Stimulated activated naive CD8-positive, alpha-beta T cell treated with anti-CD3 and anti-CD28 coated beads, Interleukin-15, amount 100 ng/mL, for 72 hours (primary cell): Measurements from ENCODE around the gene GPATCH4.
A peak's percentile ranks its signal among the peaks of the same experiment; 100 is the strongest.
"Not testable (repeated sequence)": the region's sequence is repeated elsewhere in the genome, so short reads cannot be mapped to it uniquely, and the experiment has no call there.

ENCODE experiments used
- ATAC-seq: fragments of 150-1000 bp; cut with Tn5 transposase; 2 replicates; pipeline ENCODE4 v1.10.0; 2021; ENCODE audit warnings: mild to moderate bottlenecking, moderate library complexity
- DNase-seq, 2 donors: peaks; one replicate each; pipeline ENCODE4 v3.0.0; 2021 to 2022
- H3K27ac Mint-ChIP-seq, 2 donors: one replicate each; pipeline ENCODE4 v1.8.0; 2022; ENCODE audit warnings: mild to moderate bottlenecking in 2 of 2, mixed read lengths in 2 of 2, moderate library complexity in 2 of 2
- H3K27me3 Mint-ChIP-seq: one replicate; pipeline ENCODE4 v1.8.0; 2022; ENCODE audit warnings: mixed read lengths
- H3K4me1 Mint-ChIP-seq: one replicate; pipeline ENCODE4 v1.8.0; 2022; ENCODE audit warnings: mild to moderate bottlenecking, mixed read lengths
- H3K4me3 Mint-ChIP-seq, 2 donors: one replicate each; pipeline ENCODE4 v1.8.0; 2022; ENCODE audit warnings: mild to moderate bottlenecking in 2 of 2, mixed read lengths in 2 of 2, moderate library complexity in 1 of 2
- H3K9me3 Mint-ChIP-seq, 2 donors: one replicate each; pipeline ENCODE4 v1.8.0; 2022; ENCODE audit warnings: mixed read lengths in 2 of 2

GPATCH4 gene

DNA sequence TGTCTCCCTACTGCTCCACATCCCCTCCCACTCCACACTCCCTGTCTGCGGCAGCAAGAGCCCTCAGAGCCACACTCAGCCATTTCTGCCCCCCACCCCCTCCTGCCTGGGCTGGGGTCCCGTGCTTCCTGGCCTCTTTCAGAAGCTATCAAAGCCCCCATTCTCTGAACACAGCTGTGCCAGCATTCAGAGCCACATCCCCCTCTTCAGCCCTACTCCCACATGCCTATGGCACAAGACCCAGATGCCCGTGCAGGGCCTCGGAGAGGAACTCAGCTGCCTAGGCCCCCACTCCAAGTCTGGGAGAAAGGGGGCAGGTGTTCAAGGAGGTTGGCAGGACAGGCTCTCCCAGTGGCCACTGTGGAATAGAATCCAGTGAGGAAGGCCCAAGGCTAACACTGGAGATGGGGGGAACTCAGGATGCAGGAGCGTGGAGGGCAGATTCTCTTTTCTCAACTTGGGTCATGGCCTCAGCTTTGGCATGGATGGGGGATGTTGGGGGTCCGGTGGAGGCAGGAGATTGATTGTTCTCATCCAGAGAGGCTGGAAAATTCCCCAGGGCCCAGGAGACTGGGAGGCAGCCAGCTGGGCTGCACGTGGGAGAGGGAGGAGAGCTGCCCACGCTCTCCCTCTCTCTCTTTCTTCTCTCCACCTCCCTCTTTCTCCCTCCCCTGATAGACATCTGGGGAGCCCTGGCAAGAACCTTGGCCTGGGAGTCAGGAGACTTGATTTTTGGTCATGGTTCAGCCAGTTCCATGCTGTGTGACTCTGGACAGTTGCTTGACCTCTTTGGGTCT lies 37.1 kb upstream of the GPATCH4 start:
- Mint-ChIP-seq H3K27ac (no peak overlapping the region), H3K4me1 (peaks cover 24% of the 10 kb centered on the region), H3K4me3 (no peak overlapping the region), H3K9me3 (no peaks in the 10 kb centered on the region), H3K27me3 (peaks cover 77% of the 10 kb centered on the region)
- ATAC-seq (no peak), DNase-seq (no peak)

DNA sequence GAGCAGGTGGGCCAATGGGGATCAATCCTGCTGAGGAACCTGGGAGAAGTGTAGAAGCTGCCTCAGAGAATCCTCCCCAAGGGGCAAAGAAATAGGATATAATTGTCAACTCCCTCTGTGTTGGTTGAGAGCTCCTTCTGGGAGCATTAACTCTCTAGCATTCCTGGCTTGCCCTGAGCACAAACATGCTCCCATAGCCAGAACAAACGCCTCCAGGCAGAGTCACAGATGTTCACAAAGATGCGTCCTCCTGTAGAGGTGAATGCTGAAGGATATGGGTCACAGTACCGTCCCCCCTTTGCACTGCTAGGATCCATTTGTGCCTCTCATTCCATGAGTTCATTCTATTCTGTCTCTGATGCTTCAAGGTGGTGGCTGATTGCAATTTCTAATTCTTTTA lies 31.1 kb upstream of the GPATCH4 start:
- Mint-ChIP-seq H3K27ac (no peak overlapping the region), H3K4me3 (no peak overlapping the region), H3K27me3 (peaks cover 61% of the 10 kb centered on the region), H3K9me3 (no peaks in the 10 kb centered on the region), H3K4me1 (no peaks in the 10 kb centered on the region)
- DNase-seq (no peak), ATAC-seq (no peak)

DNA sequence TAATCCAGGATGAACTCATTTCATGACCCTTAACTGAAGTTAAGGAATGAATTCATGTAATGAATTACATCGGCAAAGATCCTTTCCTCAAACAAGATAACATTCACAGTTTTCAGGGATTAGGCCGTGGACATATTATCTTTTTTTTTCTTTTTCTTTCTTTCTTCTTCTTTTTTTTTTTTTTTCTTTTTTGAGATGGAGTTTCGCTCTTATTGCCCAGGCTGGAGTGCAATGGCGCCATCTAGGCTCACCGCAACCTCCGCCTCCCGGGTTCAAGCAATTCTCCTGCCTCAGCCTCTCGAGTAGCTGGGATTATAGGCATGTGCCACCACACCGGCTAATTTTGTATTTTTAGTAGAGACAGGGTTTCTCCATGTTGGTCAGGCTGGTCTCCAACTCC lies 29.9 kb upstream of the GPATCH4 start:
- H3K27me3 Mint-ChIP-seq, result peaks cover 58% of the 10 kb centered on the region
- H3K9me3 Mint-ChIP-seq, ATAC-seq, DNase-seq, H3K27ac Mint-ChIP-seq, H3K4me1 Mint-ChIP-seq, H3K4me3 Mint-ChIP-seq: not testable (repeated sequence)

DNA sequence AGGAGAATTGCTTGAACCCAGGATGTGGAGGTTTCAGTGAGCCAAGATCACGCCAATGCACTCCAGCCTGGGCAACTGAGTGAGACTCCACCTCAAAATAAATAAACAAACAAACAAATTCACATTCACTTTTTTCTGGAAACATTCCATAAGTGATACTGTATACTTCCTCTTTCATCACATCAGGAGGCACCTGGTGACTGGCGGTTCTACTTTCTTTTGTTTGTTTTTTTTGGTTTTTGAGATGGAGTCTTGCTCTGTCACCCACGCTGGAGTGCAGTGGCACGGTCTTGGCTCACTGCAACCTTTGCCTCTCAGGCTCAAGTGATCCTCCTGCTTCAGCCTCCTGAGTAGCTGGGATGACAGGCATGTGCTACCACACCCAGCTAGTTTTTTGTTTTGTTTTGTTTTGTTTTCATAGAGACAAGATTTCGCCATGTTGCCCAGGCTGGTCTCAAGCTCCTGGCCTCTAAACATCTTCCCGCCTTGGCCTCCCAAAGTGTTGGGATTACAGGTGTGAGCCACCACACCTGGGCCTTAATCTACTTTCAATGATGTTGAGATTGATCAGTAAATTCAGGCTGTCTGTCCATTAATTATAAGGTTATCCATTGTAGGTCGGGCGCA lies 28.7 kb upstream of the GPATCH4 start:
- H3K27me3 Mint-ChIP-seq, result peaks cover 62% of the 10 kb centered on the region
- H3K4me1 Mint-ChIP-seq, result peaks cover 11% of the 10 kb centered on the region
- no peak for DNase-seq
- H3K9me3 Mint-ChIP-seq, result no peaks in the 10 kb centered on the region
- ATAC-seq, result no peak
- no peak overlapping the region for H3K27ac Mint-ChIP-seq
- no peak overlapping the region for H3K4me3 Mint-ChIP-seq

DNA sequence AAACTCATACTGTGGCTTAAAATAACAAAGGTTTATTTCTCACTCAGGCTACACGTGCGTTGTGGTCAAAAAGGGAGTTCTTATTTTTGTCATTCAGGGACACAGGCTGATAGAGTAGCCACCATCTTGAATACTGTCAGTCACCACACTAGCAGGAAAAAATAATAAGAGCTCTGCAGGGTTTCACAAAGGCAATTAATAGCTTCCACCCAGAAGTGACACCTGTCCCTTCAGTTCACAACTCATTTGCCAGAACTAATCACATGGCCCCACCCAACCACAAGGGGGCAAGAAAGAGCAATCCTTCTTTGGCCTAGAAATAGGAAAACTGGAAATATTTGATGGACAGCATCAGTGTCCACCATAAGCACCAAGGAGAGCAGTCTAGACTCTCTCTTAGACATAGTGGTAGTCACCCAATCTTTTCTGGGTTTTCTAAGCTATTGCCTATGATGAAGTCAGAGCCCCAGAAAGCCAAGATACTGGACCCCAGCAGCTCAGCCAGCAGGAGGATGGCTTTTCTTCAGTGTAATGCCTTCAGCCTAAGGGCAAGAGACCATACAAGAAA lies 26.1 kb upstream of the GPATCH4 start:
- ATAC-seq, result no peak
- H3K4me1 Mint-ChIP-seq, result peaks cover 18% of the 10 kb centered on the region
- peaks cover 79% of the 10 kb centered on the region for H3K27me3 Mint-ChIP-seq
- no peak overlapping the region for H3K4me3 Mint-ChIP-seq
- no peak overlapping the region for H3K27ac Mint-ChIP-seq
- no peak for DNase-seq
- no peaks in the 10 kb centered on the region for H3K9me3 Mint-ChIP-seq

DNA sequence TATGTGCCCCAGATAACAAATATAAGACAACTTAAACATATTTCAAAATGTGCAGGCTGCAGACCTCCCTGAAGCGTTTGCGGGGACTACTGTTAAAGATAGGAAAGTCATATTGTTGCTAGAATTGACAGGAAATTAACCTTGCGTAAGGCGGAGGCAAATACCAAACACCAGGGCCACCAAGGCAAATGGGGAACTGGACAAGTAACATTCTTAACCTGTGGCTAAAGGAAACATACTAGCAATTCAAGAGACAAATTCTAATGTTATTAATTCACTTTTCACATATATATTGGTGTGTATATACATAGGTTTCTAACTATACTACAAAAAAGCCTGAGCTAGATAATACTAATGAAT lies 24.8 kb upstream of the GPATCH4 start:
- peaks cover 79% of the 10 kb centered on the region for H3K27me3 Mint-ChIP-seq
- DNase-seq (no peak), ATAC-seq (no peak)
- no peak overlapping the region for H3K4me3 Mint-ChIP-seq
- H3K9me3 Mint-ChIP-seq, result no peaks in the 10 kb centered on the region
- H3K4me1 Mint-ChIP-seq, result peaks cover 18% of the 10 kb centered on the region
- no peak overlapping the region for H3K27ac Mint-ChIP-seq

DNA sequence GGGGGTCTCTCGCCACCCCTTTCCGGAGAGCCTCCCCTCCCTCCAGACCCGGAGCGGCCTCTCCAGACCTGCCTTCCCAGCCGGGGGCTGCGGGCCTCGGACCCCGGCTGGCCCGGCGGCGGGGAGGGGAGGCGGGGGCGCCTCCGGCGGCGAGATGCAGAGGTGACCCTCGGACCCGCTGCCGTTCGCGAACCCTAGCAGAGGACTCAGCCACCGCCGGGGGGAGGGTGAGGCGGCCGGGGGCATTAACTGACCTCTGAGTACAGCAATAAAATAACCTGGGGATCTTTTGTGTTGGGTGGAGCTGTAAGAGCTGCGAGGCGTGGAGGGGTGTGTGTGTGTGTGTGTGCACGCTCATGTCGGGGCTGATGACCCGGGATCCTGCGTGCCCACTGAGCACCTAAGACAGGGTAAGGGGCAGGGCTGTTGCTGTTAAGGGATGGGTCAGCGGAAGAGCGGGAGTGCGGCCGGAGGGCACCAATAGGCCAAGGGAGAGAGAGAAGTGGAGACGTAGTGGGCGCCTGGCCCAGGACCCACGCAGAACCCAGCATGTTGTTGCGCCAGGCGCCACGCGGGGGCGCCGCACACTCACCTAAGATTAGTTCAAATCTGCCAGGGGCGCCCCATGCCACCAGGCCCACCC lies 24.3 kb upstream of the GPATCH4 start:
- Mint-ChIP-seq H3K4me3 (peak overlapping the region; percentile 55 to 72), H3K27ac (no peak overlapping the region), H3K4me1 (peaks cover 18% of the 10 kb centered on the region), H3K9me3 (no peaks in the 10 kb centered on the region), H3K27me3 (peaks cover 79% of the 10 kb centered on the region)
- ATAC-seq (peak; percentile 69), DNase-seq (peak; percentile 50 to 60)

DNA sequence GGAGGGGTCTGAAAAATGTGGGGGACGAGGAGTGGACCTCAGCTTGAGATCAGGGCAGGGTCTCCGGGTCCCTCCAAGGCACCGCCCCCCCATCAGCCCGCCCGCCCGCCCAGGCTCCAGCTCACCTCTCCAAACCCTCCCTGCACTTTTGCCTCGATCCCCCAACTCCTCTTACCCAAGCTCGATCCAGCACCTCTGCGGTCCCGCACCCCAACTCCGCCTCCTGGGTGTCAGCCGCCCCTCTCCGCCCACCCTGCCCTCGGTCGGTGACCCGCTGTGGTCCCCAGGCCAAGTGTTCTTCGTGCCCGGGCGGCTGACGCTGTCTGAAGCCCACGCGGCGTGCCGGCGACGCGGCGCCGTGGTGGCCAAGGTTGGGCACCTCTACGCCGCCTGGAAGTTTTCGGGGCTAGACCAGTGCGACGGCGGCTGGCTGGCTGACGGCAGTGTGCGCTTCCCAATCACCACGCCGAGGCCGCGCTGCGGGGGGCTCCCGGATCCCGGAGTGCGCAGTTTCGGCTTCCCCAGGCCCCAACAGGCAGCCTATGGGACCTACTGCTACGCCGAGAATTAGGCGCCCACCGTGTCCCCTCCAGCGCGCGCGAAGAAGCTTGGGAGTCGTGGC lies 23.6 kb upstream of the GPATCH4 start:
- Mint-ChIP-seq H3K27me3 (peaks cover 79% of the 10 kb centered on the region), H3K9me3 (no peaks in the 10 kb centered on the region), H3K4me1 (peaks cover 18% of the 10 kb centered on the region), H3K4me3 (peak overlapping the region; percentile 58 to 78), H3K27ac (no peak overlapping the region)
- ATAC-seq (peak; percentile 18), DNase-seq (no peak)

DNA sequence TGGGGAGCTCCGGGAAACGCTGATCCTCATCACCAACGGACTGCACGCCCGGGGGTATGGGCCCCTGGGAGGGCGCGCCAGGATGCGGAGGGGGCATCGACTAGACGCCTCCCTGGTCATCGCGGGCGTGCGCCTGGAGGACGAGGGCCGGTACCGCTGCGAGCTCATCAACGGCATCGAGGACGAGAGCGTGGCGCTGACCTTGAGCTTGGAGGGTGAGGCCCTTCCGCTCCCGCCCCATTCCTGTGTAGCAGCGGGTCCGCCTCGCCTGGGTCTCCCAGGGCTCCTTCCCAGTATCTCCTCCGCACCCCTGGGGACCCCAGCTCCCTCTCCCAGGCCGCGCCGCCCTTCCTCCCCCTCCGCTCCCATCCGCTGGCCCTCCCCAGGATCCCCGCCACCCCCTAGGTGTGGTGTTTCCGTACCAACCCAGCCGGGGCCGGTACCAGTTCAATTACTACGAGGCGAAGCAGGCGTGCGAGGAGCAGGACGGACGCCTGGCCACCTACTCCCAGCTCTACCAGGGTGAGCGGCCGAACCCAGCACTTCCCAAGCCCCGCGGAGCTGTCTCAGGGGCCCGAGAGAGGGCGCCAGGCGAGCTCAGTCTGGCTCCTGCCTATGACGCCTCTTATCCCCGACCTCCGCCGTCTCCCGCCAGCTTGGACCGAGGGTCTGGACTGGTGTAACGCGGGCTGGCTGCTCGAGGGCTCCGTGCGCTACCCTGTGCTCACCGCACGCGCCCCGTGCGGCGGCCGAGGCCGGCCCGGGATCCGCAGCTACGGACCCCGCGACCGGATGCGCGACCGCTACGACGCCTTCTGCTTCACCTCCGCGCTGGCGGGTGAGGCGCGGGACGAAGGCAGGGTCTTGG lies 22.9 kb upstream of the GPATCH4 start:
- peaks cover 80% of the 10 kb centered on the region for H3K27me3 Mint-ChIP-seq
- peak in 1 of 2 donors; percentile 51 for DNase-seq
- no peaks in the 10 kb centered on the region for H3K9me3 Mint-ChIP-seq
- peak overlapping the region in 1 of 2 donors; percentile 72 for H3K27ac Mint-ChIP-seq
- ATAC-seq, result peak; percentile 75
- peaks cover 25% of the 10 kb centered on the region for H3K4me1 Mint-ChIP-seq
- H3K4me3 Mint-ChIP-seq, result peak overlapping the region; percentile 58 to 78

DNA sequence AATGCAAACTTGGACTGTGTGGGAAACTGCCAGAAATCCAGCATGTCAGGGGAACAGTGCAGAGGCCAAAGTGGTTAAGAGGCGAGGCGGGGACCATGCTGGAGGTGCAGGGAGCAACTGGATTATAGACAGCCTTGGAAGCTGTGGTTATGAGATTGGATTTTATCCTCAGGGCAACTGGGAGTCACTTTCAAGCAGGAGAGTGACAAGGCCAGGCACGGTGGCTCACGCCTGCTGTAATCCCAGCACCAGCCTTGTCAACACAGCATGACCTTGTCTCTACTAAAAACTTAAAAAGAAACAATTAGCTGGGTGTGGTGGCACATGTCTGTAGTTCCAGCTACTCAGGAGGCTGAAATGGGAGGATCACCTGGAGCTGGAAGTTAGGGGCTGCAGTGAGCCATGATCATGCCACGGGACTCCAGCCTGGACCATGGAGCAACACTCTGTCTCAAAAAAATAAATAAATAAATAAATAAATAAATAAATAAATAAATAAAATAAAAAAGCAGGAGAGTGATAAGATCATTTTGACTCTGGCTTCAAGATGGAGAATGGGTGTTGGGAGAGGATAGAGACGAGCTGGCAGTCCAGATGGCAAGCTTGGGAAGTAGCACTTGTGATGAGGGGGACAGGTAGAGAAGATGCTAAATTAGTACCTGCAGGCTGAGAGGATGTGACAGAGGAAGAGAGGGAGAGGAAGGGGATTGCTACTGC lies 21.5 kb upstream of the GPATCH4 start:
- peaks cover 29% of the 10 kb centered on the region for H3K4me1 Mint-ChIP-seq

DNA sequence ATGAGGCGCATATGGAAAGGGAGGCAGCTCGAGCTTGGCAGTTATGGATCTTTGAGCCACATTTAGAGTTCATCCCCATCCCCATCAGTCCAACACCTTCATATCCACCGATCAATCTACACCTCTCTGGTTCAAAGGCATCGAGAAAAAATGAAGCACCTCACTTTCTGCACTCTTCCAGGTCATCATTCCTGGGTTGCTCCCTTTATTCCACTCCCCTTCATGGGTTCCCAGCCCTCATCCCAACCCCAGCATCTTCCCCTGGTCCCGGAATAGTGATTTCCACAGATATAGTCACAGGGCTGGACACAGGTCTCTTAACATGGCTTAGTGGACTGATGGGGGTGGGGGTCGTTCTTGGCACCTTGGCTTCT lies 18.3 kb upstream of the GPATCH4 start:
- DNase-seq, result no peak
- H3K27ac Mint-ChIP-seq, result no peak overlapping the region
- H3K9me3 Mint-ChIP-seq, result no peaks in the 10 kb centered on the region
- ATAC-seq, result no peak
- H3K4me3 Mint-ChIP-seq, result no peak overlapping the region
- peaks cover 69% of the 10 kb centered on the region for H3K27me3 Mint-ChIP-seq
- H3K4me1 Mint-ChIP-seq, result peaks cover 17% of the 10 kb centered on the region

More for the DNA sequence above, 21.5 kb upstream of the GPATCH4 start:
- ATAC-seq, result no peak
- Mint-ChIP-seq H3K27ac (no peak overlapping the region), H3K9me3 (no peaks in the 10 kb centered on the region), H3K4me3 (no peak overlapping the region), H3K27me3 (peaks cover 82% of the 10 kb centered on the region)
- no peak for DNase-seq

DNA sequence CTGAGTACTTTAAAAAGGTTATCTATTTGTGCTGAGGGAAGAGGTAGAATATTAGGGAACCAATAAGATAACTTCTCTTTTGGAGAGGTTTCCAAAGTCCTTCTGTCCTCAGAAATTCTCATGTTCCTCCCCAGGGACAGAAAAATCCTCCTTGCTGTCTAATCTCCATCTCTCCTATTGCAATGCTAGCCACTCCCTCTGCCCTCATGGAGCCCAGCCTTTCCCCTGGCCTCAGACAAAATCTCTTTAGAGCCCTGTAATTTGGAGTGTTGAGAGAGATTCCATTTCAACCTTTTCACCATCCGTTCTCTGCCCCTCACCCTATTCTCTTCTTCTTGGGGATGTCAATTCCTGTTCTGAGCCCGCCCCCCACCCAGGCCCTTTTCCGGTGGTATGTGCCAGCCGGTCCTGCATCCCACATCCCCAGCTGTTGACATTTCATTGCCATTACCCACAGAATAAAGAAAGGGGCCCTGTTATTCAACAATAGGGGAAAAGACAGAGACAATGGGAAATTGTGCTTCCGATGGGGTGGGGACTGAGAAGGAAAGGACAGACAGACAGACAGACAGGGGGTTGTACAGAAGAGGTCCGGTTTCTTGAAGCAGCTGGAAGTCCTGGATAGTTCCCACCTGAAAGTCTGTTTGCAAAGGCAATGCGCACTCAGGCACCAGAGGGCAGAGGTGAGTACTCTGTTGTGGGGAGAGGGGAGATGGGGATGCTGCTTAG lies 17.7 kb upstream of the GPATCH4 start, which contains the start of gene HAPLN2:
TSS of gene HAPLN2 (plus strand) at position 563 of the 729 bp plus-strand sequence. CDS start 4,076 bp downstream, outside the sequence.
- DNase-seq (no peak), ATAC-seq (no peak)
- H3K27me3 Mint-ChIP-seq, result peaks cover 63% of the 10 kb centered on the region
- H3K4me3 Mint-ChIP-seq, result no peak within 1 kb of the TSS
- H3K4me1 Mint-ChIP-seq, result peaks cover 12% of the 10 kb centered on the region
- H3K9me3 Mint-ChIP-seq, result no peaks in the 10 kb centered on the region
- H3K27ac Mint-ChIP-seq, result no peak within 1 kb of the TSS

DNA sequence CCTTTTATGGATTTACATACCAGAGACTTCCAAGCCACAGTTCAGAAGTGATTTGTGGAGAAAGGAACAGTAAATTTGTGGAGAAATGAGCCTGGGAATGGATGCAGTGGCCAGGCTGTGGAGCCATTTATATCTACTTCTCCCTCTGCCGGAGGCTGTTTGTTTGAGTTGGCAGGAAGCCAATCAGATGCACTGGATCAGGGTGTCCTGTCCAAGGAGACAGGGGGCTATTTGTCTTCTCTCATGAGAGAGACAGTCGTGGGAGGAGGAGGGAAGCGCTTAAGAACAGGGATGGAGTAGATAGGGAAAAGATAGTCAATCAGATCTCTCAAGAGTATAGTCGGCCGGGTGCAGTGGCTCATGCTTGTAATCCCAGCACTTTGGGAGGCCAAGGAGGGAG lies 15.2 kb upstream of the GPATCH4 start:
- ATAC-seq (no peak), DNase-seq (no peak)
- Mint-ChIP-seq H3K27ac (no peak overlapping the region), H3K9me3 (no peaks in the 10 kb centered on the region), H3K4me3 (no peak overlapping the region), H3K27me3 (peaks cover 49% of the 10 kb centered on the region), H3K4me1 (peaks cover 11% of the 10 kb centered on the region)

DNA sequence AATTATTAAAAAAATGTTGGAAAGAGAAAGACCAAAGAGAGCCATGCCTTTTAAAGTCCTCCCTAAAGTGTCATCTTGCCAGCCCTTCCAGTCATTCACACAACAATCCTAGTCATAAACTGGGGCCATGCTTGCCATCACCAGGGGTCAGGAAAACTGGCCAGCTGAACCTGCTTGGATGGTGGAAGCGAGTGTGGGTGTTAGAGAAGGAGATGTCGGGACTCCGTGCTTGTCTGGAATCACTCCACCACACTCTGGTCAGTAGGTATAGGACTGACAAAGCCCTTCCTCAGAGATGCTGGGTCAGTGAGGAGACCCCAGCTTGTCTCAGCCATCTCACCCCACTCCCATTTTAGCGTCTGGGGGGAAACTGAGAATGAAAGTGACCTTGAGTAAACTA lies 14.7 kb upstream of the GPATCH4 start:
- peaks cover 11% of the 10 kb centered on the region for H3K4me1 Mint-ChIP-seq
- DNase-seq (no peak), ATAC-seq (no peak)
- H3K27me3 Mint-ChIP-seq, result peaks cover 44% of the 10 kb centered on the region
- H3K4me3 Mint-ChIP-seq, result no peak overlapping the region
- no peaks in the 10 kb centered on the region for H3K9me3 Mint-ChIP-seq
- H3K27ac Mint-ChIP-seq, result no peak overlapping the region
